ENCODE results near the gene GSG1L2. TPM values are rescaled to one million over a fixed set of nuclear protein-coding genes. Genes with fewer than 3 reads are reported as not detected.

Gene GSG1L2
- total and polyA plus RNA-seq, 7 donors, result not detected

DNA sequence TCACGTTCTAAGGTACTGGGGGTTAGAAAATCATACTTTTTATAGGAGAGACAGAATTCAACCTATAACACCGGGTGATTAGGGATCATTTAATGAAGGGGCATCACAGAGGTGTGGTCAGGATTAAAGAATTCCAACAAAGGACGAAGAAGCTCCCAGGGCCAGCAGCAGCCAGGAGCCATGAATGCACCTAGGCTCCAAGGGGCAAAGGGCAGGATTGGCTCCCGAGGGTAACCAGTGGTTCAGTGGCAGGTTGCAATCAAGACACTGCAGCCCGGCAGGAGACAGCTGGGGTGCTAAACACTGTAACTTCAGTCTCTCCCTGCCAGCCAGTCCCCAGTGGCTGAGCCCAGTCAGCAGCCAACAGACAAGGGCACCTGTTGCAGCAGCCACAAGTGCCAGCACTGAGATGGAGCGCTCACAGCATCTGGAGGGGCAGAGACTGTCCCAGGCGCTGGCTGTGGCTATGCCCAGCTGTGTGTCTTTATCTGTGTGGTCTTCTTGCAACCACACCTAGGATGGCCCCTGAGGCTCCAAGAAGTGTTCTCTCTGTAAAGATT lies 54.4 kb downstream of the GSG1L2 start:
- TF ChIP-seq CTCF (IDR thresholded peaks at IDR 0.05) (no peak), POLR2AphosphoS5 (IDR thresholded peaks at IDR 0.05) (no peak), POLR2A (IDR thresholded peaks at IDR 0.05) (no peak), EP300 (IDR thresholded peaks at IDR 0.05) (no peak)
- Histone ChIP-seq H3K36me3 (no peaks in the 10 kb centered on the region), H3K9me3 (no peaks in the 10 kb centered on the region), H3K27me3 (no peaks in the 10 kb centered on the region), H3K4me3 (no peak overlapping the region), H3K4me1 (no peaks in the 10 kb centered on the region), H3K27ac (no peak overlapping the region)
- 72 to 80% methylated on average over 7 of the region's 7 CpGs for WGBS, 2 donors
- DNase-seq, result no peak
- intact Hi-C loops (cut with DNase I), result loop anchor here (5.0 kb wide), 1 partner anchor 190 kb away; the partner anchor contains the start of genes CFAP52 and STX8

GRCh38 chr17:9766970-9767369 lies 54.9 kb downstream of the GSG1L2 start:
- Histone ChIP-seq H3K4me1 (no peaks in the 10 kb centered on the region), H3K4me3 (no peak overlapping the region), H3K27me3 (no peaks in the 10 kb centered on the region), H3K9me3 (no peaks in the 10 kb centered on the region), H3K27ac (no peak overlapping the region), H3K36me3 (no peaks in the 10 kb centered on the region)
- intact Hi-C loops (cut with DNase I), result loop anchor here (5.0 kb wide), 1 partner anchor 190 kb away; the partner anchor contains the start of genes CFAP52 and STX8
- 76 to 81% methylated on average over 5 of the region's 5 CpGs for WGBS, 2 donors
- TF ChIP-seq CTCF (IDR thresholded peaks at IDR 0.05), result no peak
- TF ChIP-seq POLR2A (IDR thresholded peaks at IDR 0.05), result no peak
- no peak for TF ChIP-seq POLR2AphosphoS5 (IDR thresholded peaks at IDR 0.05)
- TF ChIP-seq EP300 (IDR thresholded peaks at IDR 0.05), result no peak
- DNase-seq, result no peak

DNA sequence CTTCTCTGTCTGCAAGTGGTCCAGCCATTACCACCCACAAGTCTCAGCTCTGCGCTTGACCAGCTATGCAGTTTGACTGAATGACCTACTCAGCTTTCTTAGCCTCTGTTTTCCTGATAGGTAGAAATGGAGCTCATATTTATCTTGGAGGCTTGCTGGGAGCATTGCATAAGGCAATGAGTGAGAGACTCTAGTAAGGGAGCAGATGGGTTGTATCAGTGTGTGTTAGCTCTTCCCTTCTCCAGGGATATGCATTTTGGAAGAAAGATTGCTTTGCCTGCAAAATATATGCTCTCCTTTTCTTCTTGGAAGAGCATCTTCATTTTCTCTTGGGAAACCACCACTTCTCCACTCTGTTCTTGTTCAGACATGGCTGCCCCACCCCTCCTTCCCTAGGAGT lies 56.6 kb downstream of the GSG1L2 start:
- intact Hi-C loops (cut with DNase I), result loop anchor here (5.0 kb wide), 1 partner anchor 188 kb away; the partner anchor contains the start of genes CFAP52 and STX8
- Histone ChIP-seq H3K36me3 (no peaks in the 10 kb centered on the region), H3K4me3 (no peak overlapping the region), H3K4me1 (no peaks in the 10 kb centered on the region), H3K27me3 (no peaks in the 10 kb centered on the region), H3K9me3 (no peaks in the 10 kb centered on the region), H3K27ac (no peak overlapping the region)
- TF ChIP-seq CTCF (IDR thresholded peaks at IDR 0.05) (no peak), POLR2AphosphoS5 (IDR thresholded peaks at IDR 0.05) (no peak), EP300 (IDR thresholded peaks at IDR 0.05) (no peak), POLR2A (IDR thresholded peaks at IDR 0.05) (no peak)
- 95 to 97% methylated on average over 1 of the region's 1 CpG for WGBS, 2 donors
- DNase-seq, result no peak

GRCh38 chr17:9763643-9764042 lies 58.2 kb downstream of the GSG1L2 start:
- TF ChIP-seq POLR2AphosphoS5 (IDR thresholded peaks at IDR 0.05), result no peak
- no peak for TF ChIP-seq POLR2A (IDR thresholded peaks at IDR 0.05)
- no peak for TF ChIP-seq CTCF (IDR thresholded peaks at IDR 0.05)
- TF ChIP-seq EP300 (IDR thresholded peaks at IDR 0.05), result no peak
- H3K36me3 ChIP-seq, result no peaks in the 10 kb centered on the region
- no peaks in the 10 kb centered on the region for H3K9me3 ChIP-seq
- H3K4me1 ChIP-seq, result no peaks in the 10 kb centered on the region
- H3K27me3 ChIP-seq, result peaks cover 0 to 3% (median 0%) of the 10 kb centered on the region in 3 donors
- 45 to 49% methylated on average over 4 of the region's 4 CpGs for WGBS, 2 donors
- no peak for DNase-seq
- H3K4me3 ChIP-seq, result no peak overlapping the region
- intact Hi-C loops (cut with DNase I), result no loop called here
- no peak overlapping the region for H3K27ac ChIP-seq

GRCh38 chr17:9760266-9760665 lies 61.6 kb downstream of the GSG1L2 start:
- H3K4me3 ChIP-seq, result no peak overlapping the region
- intact Hi-C loops (cut with DNase I), result no loop called here
- no peaks in the 10 kb centered on the region for H3K4me1 ChIP-seq
- peaks cover 0 to 3% (median 0%) of the 10 kb centered on the region in 3 donors for H3K27me3 ChIP-seq
- H3K9me3 ChIP-seq, result no peaks in the 10 kb centered on the region
- H3K27ac ChIP-seq, result no peak overlapping the region
- WGBS, 2 donors, result 75 to 76% methylated on average over 1 of the region's 1 CpG
- DNase-seq, result no peak
- H3K36me3 ChIP-seq, result no peaks in the 10 kb centered on the region
- TF ChIP-seq POLR2AphosphoS5 (IDR thresholded peaks at IDR 0.05) (no peak), EP300 (IDR thresholded peaks at IDR 0.05) (no peak), POLR2A (IDR thresholded peaks at IDR 0.05) (no peak), CTCF (IDR thresholded peaks at IDR 0.05) (no peak)

All from sigmoid colon (tissue), 7 donors.